NCI-H226 (cell line): Measurements from ENCODE around the gene CCDC73.

Experiments
- DNase-seq: peaks from one replicate; pipeline ENCODE4 v3.0.0-alpha.2; 2015

Gene CCDC73

DNA sequence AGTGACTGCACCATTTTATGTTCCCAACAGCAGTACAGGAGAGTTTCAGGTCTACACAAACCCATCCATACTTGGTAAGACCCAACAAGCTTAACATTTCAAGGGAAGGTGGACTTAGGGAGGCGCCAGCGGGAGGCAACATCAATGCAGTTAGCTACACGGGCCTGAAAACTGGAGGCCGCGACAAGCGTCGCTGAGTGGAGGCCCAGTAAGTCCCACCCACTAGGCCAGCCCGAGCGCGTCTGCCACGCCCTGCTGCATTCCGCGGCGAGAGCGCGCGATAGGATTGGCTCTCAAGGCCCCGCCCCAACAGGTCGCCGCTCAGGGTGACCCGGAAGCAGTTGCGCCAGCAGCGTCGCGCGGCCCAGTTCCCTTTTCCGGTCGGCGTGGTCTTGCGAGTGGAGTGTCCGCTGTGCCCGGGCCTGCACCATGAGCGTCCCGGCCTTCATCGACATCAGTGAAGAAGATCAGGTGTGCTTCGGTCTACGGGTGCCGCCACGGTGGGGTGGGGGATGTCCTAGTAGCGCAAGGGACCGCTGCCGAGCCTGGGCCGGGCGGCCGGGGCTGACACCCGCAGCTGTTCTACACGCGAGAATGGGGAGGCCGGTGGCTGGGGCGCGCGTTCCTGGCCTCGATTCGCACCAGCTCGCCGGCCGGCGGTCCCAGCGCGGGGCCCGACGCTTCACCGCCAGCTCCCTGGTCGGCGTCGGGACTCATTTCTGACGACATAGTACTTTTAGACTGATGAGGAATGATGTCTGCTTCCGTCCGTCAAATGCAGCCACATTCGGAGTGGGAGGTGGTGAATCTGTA is 210.8 kb downstream of the CCDC73 start, which contains the start of gene EIF3M:
Gene EIF3M (plus strand): TSS at position 373 of the 813 bp plus-strand sequence. CDS start 57 bp downstream, at position 430.
- peak; percentile 89 for DNase-seq

DNA sequence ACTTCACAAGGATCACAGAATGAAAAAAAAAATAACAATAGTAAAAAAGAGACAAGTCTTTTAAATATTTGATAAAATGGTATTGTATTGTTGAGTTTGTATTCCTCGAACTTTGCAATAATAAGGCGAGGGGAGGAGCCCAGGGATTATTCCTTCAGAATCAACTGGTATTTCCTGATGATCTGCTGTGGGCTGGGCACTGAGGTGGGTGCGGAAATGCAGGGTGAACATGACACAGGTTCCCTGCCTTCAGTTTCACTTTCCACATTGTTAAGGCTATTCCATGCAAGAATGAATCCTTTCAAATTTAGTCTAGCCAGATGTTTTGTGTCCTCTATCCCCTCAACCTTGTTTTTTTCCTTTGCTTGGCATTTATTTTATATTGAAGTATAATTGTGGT is 212.9 kb downstream of the CCDC73 start:
- no peak for DNase-seq

DNA sequence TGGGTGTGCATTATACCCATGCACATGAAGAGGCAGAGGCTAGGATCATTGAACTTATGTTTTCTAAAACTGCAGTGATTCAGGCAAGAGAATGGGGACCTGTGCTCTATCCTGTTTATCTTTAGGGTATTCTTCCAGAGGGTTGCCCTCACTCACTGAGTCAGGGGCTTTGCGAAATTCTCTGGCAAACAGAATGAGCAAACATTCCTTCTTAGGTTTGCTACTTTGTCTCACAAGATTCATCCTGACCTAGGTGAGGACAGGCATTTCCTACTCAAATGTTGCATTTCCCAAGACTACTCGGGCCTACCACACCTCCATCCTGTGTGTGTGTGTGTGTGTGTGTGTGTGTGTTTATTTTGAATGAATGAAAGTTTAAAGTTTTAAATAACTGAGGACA is 213.5 kb downstream of the CCDC73 start:
- peak; percentile 45 for DNase-seq

DNA sequence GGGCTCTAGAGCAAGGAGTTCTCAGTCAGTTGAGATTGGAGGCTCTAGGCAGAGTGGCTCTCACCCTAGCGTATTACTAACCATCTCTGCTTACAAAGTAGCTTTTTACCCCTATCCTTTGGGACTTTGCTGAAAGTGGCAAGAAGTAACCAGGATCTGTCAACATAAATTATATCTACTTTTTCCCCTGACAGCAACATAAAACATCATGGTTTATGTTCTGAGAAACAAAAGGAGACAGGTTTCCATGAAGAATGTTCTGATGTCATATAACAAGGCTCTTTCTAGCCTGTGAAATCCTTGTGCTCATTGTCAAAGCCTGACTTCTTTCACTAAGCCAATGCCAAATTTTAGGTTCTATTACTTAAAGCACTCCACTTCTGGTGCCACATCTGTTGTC is 218.0 kb downstream of the CCDC73 start:
- DNase-seq, result no peak

DNA sequence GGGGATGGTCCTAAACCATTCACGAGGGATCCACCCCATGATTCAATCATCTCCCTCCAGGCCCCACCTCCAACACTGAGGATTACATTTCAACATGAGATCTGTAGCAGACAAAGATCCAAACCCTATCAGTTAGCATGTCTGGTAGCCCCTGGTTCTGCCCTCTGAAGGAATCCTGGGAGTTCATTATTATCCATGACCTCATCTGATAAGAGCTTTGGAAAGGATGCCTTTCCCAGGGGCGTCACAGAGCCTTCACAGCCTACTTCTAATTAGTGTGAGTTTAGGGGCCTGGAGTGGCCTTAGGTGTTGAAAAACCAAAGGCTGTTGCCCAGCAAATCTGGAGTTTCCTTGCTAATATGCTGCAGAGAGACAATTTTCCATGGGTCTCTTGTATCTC is 219.4 kb downstream of the CCDC73 start:
- no peak for DNase-seq

DNA sequence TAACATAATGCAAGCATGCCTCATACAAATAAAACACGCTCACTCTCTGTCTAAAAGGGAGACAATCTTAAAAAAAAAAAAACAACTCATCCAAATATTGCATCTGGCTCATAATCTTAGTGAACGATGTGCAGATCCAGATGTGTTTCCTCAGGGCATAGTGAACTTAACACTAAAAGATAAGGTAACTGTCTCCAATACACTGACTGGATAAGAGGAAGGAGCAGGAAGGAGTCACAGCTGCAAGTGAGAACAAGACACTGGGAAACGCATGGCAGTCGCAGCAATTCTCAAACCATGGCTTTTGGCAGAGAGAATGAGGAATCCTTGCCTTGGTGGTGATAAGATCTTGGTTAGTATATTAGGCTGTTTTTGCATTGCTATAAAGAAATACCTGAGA is 220.0 kb downstream of the CCDC73 start:
- no peak for DNase-seq

DNA sequence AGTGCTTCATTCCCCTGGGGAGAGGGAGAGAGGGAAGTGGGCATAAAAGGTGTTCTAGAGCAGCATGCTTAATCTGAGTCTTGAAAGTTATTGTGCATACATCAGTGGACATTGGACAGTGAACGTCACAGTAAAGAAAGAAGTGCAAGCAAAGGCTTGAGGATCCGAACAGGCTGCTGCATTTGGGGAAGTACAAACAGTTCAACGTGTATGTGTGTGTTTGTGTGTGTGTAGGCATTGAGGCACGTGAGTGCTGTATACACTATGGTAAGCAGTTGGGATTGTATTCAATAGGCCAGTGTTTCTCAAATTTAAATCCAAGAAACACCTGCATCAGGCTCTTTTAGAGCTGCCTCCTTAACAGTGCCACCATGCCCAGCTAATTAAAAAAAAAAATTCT is 221.2 kb downstream of the CCDC73 start:
- DNase-seq, result no peak

DNA sequence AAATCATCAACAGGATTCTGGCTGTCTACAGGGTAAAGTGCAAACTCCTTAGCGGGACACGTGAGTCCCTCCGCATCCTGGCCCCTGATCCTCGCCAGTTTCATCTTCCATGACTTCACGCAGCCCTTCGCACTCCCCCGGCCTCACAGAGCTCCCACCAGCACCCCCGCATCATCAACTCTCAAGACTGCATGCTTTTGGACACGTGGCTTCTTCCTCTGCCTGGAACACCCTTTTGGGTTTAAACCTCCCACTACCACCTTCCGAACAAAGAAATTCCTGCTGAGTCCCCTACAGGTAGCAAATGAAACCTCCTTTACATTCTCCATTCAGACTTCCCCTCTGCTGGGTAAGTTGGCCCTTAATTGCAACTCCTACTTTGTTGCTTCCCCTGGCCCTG is 223.4 kb downstream of the CCDC73 start:
- no peak for DNase-seq

DNA sequence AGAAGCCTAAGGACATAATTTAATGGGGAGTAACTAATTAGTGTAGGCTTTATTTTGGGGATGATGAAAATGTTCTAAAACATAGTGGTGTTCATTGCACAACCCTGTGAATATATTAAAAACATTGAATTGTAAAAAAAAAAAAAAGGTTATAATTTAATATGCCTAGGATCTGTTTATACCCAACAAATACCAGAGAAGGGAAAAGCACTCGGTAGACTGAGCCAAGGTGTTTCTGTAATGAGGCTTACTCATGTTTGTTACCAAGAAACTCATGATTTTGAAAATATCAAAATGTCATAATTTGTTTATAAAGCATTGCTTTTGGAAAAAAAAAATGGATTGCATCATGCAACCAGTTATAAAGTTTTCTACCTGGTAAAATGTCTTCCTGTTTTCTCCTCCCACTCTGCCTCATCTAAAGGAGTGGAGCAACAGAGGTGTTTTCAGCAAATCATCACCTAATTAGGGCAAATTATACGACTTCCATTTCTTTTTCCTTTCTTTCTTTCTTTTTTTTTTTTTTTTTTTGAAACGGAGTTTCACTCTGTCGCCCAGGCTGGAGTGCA is 225.1 kb downstream of the CCDC73 start:
- DNase-seq, result no peak

DNA sequence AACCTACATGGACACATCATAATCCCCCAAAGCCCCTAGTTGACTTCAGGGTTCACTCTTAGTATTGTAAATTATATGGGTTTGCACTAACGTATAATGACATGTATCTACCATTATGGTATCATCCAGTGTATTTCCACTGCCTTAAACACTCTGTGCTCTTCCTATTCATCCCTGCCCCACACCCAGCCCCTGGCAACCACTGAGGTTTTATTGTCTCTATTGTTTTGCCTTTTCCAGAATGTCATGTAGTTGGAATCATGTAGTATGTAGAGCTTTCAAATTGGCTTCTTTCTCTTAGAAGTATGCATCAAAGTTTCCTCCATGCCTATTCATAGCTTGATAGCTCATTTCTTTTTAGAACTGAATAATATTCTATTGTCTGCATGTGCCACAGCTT is 227.3 kb downstream of the CCDC73 start:
- DNase-seq, result no peak

DNA sequence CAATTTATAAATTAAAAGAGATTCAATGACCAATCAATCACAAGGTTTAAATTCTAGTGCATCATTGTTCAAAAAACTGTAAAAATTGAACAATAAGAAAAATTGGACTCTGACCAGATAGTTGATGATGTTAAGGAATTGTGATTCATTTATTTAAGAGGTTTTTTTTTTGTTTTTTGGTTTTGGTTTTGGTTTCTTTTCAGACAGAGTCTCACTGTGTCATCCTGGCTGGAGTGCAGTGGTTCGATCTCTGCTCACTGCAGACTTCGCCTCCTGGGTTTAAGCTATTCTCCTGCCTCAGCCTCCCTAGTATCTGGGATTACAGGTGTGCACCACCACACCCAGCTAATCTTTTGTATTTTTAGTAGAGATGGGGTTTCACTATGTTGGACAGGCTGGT is 227.9 kb downstream of the CCDC73 start:
- DNase-seq, result no peak

DNA sequence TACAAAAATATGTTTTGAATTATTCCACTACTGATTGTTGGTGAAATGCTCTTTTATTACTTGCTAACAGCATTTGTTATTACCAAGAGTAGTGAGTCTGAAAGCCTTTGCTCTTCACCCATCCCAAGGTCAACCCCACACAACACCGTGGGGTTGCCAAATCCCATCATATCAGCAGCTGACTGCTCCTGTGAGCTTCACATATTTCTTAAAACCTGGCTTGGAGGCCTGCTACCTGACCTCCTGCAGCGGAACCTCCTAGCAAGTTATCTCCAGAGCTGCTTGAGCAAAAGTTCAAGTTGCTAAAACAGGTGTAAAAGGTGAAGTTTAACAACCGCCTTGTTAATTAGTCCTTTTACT is 230.9 kb downstream of the CCDC73 start:
- DNase-seq, result no peak

DNA sequence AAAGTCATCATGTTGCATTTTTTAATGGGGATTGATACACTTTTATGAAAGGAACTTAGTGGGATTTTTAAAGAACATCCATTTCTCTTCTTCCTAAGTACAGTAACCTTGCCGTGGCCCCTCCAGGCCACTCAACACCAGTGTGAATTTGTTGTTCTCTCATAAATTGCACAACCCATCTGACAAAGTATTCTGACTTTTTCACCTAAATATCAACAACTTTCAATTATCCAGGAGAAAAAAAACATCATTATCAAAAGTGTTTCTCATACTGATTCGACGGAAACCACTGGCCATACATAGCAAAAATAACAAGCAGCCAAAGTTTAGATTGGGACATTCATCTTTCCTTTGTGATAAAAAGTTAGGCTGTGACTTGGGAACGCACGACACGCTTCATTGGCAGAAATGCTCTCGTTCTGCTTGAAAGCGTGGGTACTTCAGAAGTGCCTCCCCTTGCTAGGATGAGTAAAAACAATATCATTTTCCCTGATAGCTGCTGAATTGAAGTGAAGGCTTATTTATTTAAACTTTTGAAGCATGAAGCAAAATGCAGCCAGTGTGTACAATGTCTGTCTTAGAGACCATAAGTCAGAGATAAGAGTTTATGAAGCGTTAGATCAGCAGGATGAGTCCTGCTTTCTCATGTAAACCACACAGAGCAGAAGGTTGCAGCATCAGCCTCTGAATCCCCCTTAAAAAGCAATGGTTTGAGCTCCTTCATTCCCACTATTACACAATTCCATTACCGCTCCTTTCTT is 231.4 kb downstream of the CCDC73 start:
- no peak for DNase-seq

DNA sequence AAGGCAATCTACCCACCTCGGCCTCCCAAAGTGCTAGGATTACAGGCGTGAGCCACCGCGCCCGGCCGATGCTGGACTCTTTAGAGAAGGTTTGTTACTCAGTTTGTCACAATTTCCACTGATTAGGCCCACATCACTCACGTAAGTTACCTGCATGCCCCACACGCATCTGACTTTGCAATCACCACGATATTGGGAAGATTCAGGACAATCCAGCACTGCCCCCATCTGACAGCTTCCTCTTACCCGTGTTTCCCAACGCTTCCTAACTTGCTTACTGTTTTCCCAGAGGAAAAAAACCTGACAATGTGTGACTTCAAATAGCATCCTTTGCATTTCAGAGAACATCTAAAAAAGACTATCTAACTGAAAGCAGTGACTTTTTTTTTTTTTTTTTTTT is 232.6 kb downstream of the CCDC73 start:
- no peak for DNase-seq

DNA sequence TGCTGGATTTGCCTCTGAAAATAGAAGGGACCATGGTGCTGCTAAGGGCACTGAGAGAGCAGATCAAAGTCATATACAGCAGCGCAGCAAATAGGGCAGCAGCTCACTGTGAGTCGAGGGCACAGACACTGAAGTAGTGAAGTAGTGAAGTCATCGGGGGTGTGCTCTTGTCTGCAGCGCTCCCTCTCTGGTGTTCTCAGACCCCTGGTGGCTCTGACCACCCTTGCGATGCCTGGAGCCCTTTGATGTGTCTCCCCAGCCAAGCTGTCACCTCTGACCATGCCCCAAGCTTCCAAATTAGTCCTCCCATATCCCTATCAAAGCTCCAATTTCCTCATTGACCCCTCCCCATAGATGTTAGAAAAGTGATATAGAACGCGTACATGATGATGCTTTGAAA is 238.6 kb downstream of the CCDC73 start:
- DNase-seq, result no peak

DNA sequence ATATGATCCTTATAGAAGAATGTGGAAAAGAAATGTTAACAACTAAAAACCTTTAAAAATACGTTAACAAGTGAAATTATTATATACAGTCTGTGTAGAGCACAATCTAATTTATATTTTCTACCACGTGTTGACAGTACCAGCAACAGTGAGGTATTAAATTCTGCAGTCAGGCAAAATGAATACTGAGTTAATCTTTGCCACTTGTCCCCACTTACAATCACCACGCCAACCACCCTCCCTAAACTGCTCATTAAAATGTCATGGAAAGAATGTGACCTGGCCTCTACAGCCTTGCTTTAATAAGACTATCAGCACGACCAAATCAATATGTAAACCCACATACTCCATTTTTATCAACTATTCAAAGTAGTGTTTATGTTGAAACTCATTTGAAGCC is 239.4 kb downstream of the CCDC73 start:
- no peak for DNase-seq
